ENCODE results near the gene RUSF1. TPM values are rescaled to one million over a fixed set of nuclear protein-coding genes. Genes with fewer than 3 reads are reported as not detected.

RUSF1 gene
- total and polyA plus RNA-seq, 10 of the 15 experiments (the other 5 are each of a cell fraction or from before 2014, with no cell fraction given) = 0.20 to 46.3 (median 29.7) TPM

DNA sequence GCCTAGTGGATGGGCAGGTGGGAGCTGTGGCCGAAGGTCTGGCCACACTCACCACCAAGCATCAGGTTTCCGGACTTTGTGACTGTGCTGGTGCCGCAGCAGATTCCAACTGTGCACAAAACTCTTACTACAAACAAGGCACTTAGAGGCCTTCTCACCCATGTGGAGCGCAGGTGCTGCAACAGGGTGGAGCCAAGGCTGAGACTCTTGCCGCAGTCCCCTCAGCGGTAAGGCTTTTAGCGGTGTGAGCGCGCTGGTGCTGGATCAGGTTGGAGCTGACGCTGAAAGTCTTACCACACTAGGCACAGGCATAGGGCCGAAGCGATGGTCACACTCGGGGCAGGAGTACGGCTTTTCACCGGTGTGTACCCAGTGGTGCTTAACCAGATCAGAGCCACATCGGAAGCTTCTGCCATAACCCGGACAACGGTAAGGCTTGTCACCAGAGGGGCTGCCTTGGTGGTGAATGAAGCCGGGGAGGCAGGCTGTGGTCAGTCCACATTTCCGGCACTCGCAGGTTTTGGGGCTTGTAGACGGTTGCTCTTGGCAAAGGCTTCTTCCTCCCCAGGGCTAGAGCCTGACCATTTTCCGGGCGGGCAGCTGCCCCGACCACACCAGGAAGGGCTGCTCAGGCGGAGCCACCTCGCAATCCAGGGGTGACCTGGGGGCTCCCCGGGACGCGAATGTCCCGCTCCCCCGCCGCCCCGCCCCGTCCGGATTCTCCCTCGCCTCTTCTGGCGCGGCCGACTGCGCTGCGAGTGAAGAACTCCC, 49.9 kb downstream of the RUSF1 start:
- Histone ChIP-seq H3K4me3 (peak overlapping the region; percentile 87), H3K9me3 (replicated peaks; ENCODE audit: control insufficient read depth, insufficient read depth, low read length) (no peaks in the 10 kb centered on the region), H3K27ac (ENCODE audit: control insufficient read depth, insufficient read depth) (peak overlapping the region; percentile 100), H3K36me3 (ENCODE audit: control insufficient read depth in 2 of 2, insufficient read depth in 2 of 2, low read length in 1 of 2) (peaks cover 0 to 11% of the 10 kb centered on the region in 2 experiments; a peak in 2 of 4 replicates), H3K9ac (ENCODE audit: control insufficient read depth, insufficient read depth, low read length) (peak overlapping the region; percentile 96), H3K4me1 (ENCODE audit: control insufficient read depth, insufficient read depth, low read length) (peaks cover 16% of the 10 kb centered on the region), H4K20me1 (ENCODE audit: control insufficient read depth, insufficient read depth) (peaks cover 7% of the 10 kb centered on the region; the same call in 1 of the 2 replicates), H3K27me3 (replicated peaks in 1 of 2; ENCODE audit: control insufficient read depth in 2 of 2, insufficient read depth in 2 of 2, low read length in 1 of 2) (no peaks in the 10 kb centered on the region), H3K79me2 (ENCODE audit: control insufficient read depth, insufficient read depth, low read length) (peaks cover 46% of the 10 kb centered on the region), H2AFZ (ENCODE audit: control insufficient read depth, low read depth, low read length) (peak overlapping the region; percentile 98), H3K4me2 (ENCODE audit: control insufficient read depth, insufficient read depth) (peak overlapping the region; percentile 97)
- FAIRE-seq = peak; percentile 56
- CTCF ChIA-PET = interaction anchor here (0.6 to 7.0 kb wide), 13 partner anchors 14 to 419 kb away, joined by 3 to 71 read pairs (median 4); partner anchors contain the start of genes RUSF1, ZNF267 and ZNF843
- no TSS peak for BruUV-seq (replicated peaks)
- intact Hi-C loops (cut with micrococcal nuclease; ENCODE audit: unreplicated experiment) = loop anchor here (2.0 to 5.0 kb wide), 2 partner anchors 49 to 243 kb away; partner anchors contain the start of gene RUSF1
- no peak for DNase-seq (ENCODE audit: low read depth, low spot score)
- ATAC-seq = peak; percentile 38
- in situ Hi-C loops (cut with MboI) = loop anchor here (5.0 kb wide), 2 partner anchors 239 to 409 kb away; no protein-coding TSS in a partner anchor
- SMC1A ChIA-PET (ENCODE audit: uncharacterized antibody, unreplicated experiment) = interaction anchor here (0.6 to 4.1 kb wide), 12 partner anchors 15 to 504 kb away, joined by 3 to 26 read pairs (median 4); partner anchors contain the start of gene ZNF843
- RAD21 ChIA-PET (ENCODE audit: unreplicated experiment) = interaction anchor here (0.5 to 4.0 kb wide), 11 partner anchors 14 to 415 kb away, joined by 3 to 21 read pairs (median 4); partner anchors contain the start of genes ITGAX, ZNF267 and ZNF843
- WGBS (ENCODE audit: insufficient coverage, insufficient replicate concordance, low lambda C conversion rate, missing lambda C conversion rate) = under 1% methylated on average over 42 of the region's 42 CpGs
- POLR2A ChIA-PET = interaction anchor here (0.5 to 4.0 kb wide), 10 partner anchors 38 to 575 kb away, joined by 3 to 20 read pairs (median 5); partner anchors contain the start of genes FUS, ITGAX, ZNF267 and ZNF646
- TF ChIP-seq, protein P1, sequence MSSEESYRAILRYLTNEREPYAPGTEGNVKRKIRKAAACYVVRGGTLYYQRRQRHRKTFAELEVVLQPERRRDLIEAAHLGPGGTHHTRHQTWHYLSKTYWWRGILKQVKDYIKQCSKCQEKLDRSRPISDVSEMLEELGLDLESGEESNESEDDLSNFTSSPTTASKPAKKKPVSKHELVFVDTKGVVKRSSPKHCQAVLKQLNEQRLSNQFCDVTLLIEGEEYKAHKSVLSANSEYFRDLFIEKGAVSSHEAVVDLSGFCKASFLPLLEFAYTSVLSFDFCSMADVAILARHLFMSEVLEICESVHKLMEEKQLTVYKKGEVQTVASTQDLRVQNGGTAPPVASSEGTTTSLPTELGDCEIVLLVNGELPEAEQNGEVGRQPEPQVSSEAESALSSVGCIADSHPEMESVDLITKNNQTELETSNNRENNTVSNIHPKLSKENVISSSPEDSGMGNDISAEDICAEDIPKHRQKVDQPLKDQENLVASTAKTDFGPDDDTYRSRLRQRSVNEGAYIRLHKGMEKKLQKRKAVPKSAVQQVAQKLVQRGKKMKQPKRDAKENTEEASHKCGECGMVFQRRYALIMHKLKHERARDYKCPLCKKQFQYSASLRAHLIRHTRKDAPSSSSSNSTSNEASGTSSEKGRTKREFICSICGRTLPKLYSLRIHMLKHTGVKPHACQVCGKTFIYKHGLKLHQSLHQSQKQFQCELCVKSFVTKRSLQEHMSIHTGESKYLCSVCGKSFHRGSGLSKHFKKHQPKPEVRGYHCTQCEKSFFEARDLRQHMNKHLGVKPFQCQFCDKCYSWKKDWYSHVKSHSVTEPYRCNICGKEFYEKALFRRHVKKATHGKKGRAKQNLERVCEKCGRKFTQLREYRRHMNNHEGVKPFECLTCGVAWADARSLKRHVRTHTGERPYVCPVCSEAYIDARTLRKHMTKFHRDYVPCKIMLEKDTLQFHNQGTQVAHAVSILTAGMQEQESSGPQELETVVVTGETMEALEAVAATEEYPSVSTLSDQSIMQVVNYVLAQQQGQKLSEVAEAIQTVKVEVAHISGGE (CRISPR knock-in tag; IDR thresholded peaks at IDR 0.05) = no peak
- TF ChIP-seq TCF12 (IDR thresholded peaks at IDR 0.05; ENCODE audit: low read depth, low read length) (0 out of 2 replicates have a peak, but pooled peaks have one; percentile 21), FOS (IDR thresholded peaks at IDR 0.05; ENCODE audit: borderline replicate concordance, extremely low read depth, insufficient read length) (no peak), CBFB (IDR thresholded peaks at IDR 0.05; ENCODE audit: low read depth) (0 out of 2 replicates have a peak, but pooled peaks have one; percentile 35), GATAD2B (conservative IDR thresholded peaks at IDR 0.05; ENCODE audit: low read depth) (no peak), SIX5 (IDR thresholded peaks at IDR 0.05; ENCODE audit: low read depth, low read length, severe bottlenecking) (no peak), SKIL (IDR thresholded peaks at IDR 0.05; ENCODE audit: low read depth, poor library complexity, severe bottlenecking) (no peak), SIN3A (IDR thresholded peaks at IDR 0.05; ENCODE audit: low read depth, low read length) (peak; percentile 23; the same call in 1 of the 2 replicates), ZBTB33 (IDR thresholded peaks at IDR 0.05) (no peak)
- TF ChIP-seq, protein P2, sequence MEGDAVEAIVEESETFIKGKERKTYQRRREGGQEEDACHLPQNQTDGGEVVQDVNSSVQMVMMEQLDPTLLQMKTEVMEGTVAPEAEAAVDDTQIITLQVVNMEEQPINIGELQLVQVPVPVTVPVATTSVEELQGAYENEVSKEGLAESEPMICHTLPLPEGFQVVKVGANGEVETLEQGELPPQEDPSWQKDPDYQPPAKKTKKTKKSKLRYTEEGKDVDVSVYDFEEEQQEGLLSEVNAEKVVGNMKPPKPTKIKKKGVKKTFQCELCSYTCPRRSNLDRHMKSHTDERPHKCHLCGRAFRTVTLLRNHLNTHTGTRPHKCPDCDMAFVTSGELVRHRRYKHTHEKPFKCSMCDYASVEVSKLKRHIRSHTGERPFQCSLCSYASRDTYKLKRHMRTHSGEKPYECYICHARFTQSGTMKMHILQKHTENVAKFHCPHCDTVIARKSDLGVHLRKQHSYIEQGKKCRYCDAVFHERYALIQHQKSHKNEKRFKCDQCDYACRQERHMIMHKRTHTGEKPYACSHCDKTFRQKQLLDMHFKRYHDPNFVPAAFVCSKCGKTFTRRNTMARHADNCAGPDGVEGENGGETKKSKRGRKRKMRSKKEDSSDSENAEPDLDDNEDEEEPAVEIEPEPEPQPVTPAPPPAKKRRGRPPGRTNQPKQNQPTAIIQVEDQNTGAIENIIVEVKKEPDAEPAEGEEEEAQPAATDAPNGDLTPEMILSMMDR (IDR thresholded peaks at IDR 0.05 in 2 of 3, conservative IDR thresholded peaks at IDR 0.05 in 1 of 3; ENCODE audit: control insufficient read depth in 2 of 3, extremely low read depth in 1 of 3, insufficient read depth in 1 of 3, low read depth in 3 of 3, low read length in 3 of 3) = peak; percentile 23 to 40 (median 30); a peak in 3 of 6 replicates

Data from GM12878 (cell line).